ENCODE data around the gene MIOX.
"Not testable (repeated sequence)": the region's sequence is repeated elsewhere in the genome, so short reads cannot be mapped to it uniquely, and the experiment has no call there.

The MIOX gene

DNA sequence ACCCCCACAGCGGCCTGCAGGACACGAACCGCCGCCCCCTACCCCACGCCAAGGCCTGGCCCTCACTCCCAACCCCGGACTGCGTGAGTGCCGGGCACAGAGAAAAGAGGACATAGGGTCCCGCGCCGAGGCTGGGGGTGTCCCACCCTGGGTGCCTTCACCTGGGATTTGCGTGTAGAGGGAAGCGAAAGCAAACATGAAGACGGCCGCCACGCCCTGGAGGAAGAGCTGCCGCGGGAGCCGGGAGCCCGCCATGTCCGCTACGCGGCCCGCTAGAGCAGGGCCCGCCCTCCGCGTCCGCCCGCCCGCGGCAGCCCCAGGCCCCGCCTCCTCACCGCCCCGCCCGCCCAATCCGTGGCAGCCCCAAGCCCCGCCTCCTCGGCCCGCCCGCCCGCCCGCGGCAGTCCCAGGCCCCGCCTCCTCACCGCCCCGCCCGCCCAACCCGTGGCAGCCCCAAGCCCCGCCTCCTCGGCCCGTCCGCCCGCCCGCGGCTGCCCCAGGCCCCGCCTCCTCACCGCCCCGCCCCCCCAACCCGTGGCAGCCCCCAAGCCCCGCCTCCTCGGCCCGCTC, 20.8 kb downstream of the MIOX start, which contains the start of gene LMF2:
Gene LMF2 (minus strand): TSS at position 282 of the 570 bp plus-strand sequence. CDS start 27 bp downstream, at position 255.
- FAIRE-seq (no peak), DNase-seq (ENCODE audit: extremely low spot score, insufficient read length, low read depth) (peak; percentile 92)

DNA sequence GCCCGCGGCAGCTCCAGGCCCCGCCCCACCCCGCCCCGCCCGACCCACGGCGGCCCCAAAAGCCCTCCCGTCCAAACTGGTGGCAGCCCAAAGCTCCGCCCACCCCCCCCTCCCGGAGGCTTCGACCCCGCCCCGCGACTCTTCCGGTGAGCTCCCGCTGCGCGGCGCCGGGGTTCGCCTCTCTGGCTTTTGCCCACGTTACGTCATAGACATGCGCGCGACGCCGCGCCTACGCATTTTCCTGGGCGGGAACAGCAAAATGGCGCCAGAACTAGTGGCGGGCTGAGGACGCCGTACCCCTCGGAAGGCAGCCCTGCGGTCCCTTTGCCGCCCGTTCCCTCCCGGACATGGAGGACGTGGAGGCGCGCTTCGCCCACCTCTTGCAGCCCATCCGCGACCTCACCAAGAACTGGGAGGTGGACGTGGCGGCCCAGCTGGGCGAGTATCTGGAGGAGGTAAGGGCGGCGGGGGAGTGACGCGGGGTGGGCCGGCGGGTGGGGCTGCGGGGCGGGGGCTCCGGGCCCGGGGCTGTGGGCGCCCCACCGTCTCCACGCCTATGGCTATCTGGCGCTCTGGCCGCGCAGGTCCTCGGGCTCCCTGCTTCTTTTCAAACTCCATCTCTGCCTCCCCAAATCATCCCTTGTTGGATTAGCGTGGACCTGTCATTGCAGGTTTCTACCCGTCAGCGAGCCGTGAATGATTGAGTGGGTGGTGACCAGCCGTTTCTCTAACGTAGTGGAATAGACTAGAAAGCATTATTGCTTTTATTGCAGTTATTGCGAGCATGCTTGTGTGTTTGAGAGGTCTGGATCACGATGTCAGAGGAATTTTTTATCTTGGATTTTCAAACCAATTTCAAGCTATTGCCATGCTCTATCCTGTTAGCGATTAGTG, 21.6 kb downstream of the MIOX start, which contains the start of gene NCAPH2:
Gene NCAPH2 (plus strand): TSS at position 234 of the 894 bp plus-strand sequence. CDS start 114 bp downstream, at position 348.
- DNase-seq (ENCODE audit: extremely low spot score, insufficient read length, low read depth) = peak; percentile 98
- FAIRE-seq = peak; percentile 91

DNA sequence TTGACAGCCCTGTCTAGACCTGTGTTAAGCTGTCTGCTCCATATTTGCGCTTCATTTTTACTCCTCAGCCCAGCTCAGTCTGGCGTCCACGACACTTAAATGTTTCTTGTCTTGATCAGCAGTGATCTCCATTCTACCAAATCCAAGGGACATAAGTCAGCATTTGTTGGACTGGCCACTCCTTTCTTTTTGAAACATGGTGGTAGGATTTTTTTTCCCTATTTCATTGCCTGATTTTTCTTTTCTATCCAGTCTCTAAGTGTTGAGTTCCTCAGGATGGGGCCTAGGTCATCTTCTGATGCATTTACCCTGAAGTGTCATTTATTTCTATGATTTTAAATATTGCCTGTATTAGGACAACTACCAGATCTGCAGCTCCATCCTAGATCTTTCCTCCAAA, 22.2 kb downstream of the MIOX start:
- DNase-seq (ENCODE audit: extremely low spot score, insufficient read length, low read depth) = no peak

DNA sequence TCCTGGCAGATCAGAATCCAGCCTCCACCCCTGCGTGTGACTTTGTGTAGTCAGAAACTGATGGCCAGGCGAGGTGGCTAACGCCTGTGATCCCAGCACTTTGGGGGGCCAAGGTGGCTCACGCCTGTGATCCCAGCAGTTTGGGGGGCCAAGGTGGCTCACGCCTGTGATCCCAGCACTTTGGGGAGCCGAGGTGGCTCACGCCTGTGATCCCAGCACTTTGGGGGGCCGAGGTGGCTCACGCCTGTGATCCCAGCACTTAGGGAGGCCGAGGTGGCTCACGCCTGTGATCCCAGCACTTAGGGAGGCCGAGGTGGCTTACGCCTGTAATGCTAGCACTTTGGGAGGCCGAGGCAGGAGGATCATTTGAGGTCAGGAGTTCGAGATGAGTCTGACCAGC, 26.5 kb downstream of the MIOX start:
- DNase-seq (ENCODE audit: extremely low spot score, insufficient read length, low read depth) (no peak), FAIRE-seq (no peak)

More for the DNA sequence above, 22.2 kb downstream of the MIOX start:
- no peak for FAIRE-seq

DNA sequence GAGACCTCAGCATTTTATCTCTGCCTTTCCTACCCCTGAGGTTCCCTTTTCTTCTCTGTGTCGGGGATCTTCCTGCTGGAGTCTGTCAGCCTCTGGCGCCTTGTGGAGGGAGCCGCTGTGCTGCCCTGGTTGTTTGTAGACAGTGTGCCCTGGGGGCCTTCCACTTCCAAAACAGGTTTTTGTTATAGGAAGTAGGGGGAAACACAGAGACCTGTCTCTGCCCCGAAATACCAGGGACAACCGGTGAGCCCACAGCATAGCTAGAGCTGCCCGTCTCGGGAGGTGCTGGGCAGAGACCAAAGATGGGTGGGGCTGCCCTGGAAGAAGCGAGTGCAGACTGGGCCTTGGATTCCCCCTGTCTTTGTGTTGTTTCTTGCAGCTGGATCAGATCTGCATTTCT, 29.4 kb downstream of the MIOX start:
- DNase-seq (ENCODE audit: extremely low spot score, insufficient read length, low read depth) = no peak

DNA sequence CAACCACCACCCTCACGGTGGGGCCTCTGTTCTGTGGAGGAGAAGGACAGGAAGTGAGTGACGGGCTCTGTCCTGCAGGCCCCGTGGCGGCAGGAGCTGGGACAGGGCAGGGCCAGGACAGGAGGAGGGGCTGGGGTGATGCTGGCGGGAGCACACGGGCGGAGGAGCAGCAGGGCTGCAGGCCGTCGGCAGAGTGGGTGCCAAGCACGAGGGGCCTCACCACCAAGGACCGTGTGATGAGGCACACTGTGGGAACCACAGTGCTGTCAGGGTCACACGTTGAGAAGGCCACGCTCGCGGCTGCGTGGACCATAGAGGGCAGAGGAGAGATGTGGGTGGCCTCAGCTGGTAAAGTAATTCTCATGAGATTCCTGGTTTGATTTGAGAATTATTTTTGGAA, 30.2 kb downstream of the MIOX start:
- no peak for DNase-seq (ENCODE audit: extremely low spot score, insufficient read length, low read depth)
- no peak for FAIRE-seq

More for the DNA sequence above, 29.4 kb downstream of the MIOX start:
- no peak for FAIRE-seq

DNA sequence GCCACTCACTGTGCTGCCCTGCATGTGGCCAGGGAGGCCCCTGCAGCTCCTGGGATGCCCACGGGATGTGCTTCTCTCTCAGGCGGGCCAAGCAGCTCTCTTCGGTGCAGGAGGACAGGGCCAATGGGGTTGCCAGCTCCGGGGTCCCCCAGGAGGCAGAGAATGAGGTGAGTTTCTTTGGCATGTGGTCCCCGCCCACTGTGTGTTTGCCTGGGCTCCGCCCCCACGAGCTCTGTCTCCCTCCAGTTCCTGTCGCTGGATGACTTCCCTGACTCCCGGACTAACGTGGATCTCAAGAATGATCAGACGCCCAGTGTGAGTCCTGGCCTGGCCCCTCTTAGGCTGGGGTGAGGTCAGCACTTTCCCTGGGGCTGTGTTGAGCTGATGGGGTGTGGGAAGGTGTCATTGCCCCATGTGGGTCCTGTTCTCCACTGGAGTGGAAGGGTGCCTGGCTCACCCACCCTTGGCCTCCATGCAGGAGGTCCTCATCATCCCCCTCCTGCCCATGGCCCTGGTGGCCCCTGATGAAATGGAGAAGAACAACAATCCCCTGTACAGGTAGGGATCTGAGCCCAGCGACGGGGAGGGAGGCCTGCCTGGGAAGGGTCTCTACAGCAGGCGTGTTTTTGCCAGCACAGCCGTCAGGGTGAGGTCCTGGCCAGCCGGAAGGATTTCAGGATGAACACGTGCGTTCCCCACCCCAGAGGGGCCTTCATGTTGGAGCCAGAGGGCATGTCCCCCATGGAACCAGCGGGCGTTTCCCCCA, 31.0 kb downstream of the MIOX start:
- FAIRE-seq (no peak), DNase-seq (ENCODE audit: extremely low spot score, insufficient read length, low read depth) (no peak)

DNA sequence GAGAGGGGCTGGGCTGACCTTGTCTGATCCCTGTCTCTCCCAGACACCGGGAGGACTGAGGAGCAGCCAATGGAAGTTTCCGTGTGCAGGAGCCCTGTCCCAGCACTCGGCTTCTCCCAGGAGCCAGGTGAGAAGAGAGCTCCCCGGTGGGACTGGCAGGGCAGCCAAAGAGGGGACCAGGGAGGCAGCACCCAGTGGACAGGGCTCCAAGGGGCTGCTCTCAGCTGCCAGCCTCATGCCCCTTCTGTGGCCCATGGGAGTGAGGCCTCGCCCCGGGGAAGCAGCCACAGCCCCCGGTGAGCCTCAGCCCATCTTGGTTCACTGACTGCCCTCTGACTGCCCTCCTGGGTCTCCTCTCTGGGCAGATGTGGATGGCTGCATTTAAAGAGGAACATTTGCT, 31.9 kb downstream of the MIOX start:
- FAIRE-seq (no peak), DNase-seq (ENCODE audit: extremely low spot score, insufficient read length, low read depth) (no peak)

DNA sequence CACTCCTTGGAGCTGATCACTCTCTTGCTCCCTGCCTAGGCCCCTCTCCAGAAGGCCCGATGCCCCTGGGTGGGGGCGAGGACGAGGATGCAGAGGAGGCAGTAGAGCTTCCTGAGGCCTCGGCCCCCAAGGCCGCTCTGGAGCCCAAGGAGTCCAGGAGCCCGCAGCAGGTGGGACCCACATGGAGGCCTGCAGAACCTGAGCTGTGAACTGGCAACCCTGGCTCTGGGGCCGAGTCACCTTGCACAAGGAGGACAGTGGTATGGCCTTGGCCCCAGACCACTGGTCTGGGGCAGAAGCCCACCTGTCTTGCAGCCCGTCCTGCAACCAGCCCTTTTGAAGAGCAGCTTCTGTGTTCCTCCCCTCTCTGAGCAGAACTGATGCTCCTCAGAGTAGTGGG, 32.5 kb downstream of the MIOX start:
- DNase-seq (ENCODE audit: extremely low spot score, insufficient read length, low read depth) (no peak), FAIRE-seq (no peak)

DNA sequence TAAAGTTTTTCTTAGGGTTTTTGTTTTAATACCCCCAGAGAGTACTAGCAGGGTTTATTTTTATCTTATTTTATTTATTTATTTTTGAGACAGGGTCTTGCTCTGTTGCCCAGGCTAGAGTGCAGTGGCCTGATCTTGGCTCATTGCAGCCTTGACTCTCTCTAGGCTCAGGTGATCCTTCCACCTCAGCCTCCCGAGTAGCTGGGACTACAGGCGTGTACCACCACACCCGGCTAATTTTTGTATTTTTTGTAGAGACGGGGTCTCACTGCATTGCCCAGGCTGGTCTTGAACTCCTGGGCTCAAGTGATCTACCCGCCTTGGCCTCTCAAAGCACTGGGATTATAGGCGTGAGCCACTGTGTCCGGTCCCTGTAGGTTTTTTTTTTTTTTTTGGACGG, 33.5 kb downstream of the MIOX start:
- not testable (repeated sequence) for FAIRE-seq; DNase-seq (ENCODE audit: extremely low spot score, insufficient read length, low read depth)

DNA sequence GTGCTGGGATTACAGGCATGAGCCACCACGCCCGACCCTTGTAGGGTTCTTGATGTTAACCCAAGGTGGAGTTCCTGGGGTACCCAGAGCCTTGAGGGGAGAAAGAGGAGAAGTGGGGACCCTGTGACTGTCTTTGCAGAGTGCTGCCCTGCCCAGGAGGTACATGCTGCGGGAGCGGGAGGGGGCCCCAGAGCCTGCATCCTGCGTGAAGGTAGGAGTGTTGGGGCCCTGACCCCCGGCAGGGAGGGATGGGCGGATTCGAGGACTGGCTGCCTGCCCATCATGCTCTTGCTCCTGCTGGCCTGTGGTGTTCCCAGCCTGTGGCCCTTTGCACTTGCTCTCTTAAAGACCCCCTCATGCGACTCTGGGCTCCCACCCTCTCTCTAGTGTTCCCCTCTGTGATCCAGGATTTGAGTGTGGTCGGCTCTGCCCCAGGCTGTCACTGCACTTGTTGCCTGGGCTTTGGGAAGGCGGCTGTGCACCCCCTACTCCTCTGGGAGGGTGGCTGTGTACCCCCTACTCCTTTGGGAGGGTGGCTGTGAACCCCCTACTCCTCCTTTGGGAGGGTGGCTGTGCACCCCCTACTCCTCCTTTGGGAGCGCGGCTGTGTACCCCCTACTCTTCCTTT, 34.3 kb downstream of the MIOX start:
- DNase-seq (ENCODE audit: extremely low spot score, insufficient read length, low read depth) (no peak), FAIRE-seq (no peak)

DNA sequence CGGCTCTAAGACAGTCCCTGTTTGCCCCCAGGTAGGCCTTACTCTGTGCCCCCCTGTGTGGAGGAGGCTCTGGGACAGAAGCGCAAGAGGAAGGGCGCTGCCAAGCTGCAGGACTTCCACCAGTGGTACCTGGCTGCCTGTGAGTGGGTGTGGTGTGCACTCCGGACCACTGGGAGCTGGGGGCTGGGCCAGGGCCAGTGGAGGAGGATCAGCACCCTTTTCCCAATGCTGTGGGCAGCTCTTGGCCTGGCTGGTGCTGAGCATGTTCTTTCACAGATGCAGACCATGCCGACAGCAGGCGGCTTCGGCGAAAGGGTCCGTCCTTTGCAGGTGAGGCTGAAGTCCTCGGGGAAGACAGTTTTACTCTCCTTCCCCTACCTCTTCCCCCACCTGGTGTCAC, 35.1 kb downstream of the MIOX start:
- FAIRE-seq (no peak), DNase-seq (ENCODE audit: extremely low spot score, insufficient read length, low read depth) (no peak)

DNA sequence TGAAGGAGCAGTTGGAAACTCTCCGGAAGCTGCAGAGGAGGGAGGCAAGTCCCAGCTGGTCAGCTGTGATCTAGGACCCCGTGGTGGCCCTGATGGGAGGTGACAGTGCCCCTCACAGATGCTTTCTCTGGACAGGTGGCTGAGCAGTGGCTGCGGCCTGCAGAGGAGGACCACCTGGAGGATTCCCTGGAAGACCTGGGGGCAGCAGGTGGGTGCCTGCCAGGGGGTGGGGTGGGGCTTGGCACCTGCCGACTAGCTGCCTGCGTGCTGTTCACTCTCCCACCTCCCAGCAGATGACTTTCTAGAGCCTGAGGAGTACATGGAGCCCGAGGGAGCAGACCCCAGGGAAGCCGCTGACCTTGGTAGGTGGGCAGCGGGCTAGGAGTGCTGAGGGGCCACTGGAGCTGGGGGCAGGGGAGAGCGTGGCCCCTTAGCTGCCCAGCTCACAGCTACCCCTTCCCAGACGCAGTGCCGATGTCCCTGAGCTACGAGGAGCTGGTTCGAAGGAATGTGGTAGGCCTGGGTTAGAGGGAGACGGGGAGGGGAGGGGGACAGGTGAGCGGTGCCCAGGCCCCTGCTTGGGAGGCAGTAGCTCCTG, 35.6 kb downstream of the MIOX start:
- DNase-seq (ENCODE audit: extremely low spot score, insufficient read length, low read depth) (no peak), FAIRE-seq (no peak)

DNA sequence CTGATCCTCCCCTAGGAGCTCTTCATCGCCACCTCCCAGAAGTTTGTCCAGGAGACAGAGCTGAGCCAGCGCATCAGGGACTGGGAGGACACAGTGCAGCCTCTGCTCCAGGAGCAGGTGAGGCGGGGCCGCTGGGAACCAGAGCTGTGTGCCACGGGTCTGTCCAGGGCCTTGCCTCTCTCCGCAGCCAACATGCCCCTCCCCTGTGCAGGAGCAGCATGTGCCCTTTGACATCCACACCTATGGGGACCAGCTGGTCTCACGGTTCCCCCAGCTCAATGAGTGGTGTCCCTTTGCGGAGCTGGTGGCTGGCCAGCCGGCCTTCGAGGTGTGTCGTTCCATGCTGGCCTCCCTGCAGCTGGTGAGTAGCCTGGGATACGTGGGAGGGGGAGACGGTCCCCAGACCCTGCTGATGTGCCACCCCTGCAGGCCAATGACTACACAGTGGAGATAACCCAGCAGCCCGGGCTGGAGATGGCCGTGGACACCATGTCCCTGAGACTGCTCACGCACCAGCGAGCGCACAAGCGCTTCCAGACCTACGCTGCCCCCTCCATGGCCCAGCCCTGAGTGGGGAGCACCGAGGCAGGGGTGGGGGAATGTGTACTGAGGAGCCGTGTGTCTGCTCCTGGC, 36.3 kb downstream of the MIOX start:
- FAIRE-seq (no peak), DNase-seq (ENCODE audit: extremely low spot score, insufficient read length, low read depth) (no peak)

DNA sequence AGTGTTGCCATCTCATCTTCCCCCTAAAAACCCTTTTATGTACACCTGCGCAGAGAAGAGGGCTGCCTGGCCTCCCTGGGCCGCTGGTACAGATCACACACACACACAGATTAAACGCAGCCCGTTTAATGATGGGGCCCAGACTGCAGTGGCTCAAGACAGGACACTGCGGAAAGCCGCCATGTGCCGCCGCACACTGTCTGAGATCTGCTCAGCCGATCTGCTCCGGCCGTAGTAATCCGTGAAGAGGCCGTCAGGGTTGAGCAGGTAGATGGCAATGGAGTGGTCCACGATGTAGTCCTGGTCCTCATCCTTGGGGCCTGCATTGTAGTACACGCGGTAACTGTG, 36.8 kb downstream of the MIOX start:
- FAIRE-seq (no peak), DNase-seq (ENCODE audit: extremely low spot score, insufficient read length, low read depth) (no peak)

DNA sequence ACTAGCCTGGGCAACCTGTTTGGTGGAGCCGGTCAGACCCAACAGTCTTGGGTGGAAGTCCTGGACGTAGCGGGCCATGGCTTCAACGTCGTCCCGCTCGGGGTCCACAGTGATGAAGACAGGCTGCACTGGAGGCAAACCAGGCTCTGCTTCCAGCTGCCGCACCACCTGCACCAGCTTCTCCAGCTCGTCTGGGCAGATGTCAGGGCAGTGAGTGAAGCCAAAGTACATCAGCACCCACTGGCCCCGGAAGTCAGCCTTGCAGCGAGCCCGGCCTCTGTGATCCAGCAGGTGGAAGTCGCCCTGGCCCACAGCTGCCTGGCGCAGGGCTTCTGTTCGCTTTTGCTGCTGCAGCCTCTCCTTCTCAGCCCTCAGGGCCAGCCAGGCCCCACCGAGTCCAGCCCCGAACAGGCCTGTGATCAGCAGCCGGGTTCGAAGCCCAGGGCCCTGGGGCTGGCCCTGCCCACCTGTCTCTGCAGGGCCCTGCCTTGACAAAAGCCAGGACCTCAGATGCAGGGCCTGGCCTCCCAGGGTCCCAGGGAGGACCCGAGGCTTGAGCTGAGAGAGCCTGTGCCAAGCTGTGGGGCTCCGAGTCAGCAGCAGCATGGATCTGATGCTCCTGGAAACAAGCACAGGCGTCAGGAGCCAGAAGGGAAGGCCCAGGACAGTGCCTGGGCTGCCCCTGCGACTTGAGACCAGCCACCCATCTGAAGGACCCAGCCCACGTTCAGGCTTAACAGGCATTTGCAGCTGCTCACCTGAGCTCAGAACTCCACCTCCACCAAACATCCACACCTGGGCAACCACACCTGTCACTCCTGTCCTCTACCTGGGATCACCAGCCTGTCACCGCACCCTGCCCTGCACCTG, 37.4 kb downstream of the MIOX start:
- DNase-seq (ENCODE audit: extremely low spot score, insufficient read length, low read depth) (no peak), FAIRE-seq (no peak)

DNA sequence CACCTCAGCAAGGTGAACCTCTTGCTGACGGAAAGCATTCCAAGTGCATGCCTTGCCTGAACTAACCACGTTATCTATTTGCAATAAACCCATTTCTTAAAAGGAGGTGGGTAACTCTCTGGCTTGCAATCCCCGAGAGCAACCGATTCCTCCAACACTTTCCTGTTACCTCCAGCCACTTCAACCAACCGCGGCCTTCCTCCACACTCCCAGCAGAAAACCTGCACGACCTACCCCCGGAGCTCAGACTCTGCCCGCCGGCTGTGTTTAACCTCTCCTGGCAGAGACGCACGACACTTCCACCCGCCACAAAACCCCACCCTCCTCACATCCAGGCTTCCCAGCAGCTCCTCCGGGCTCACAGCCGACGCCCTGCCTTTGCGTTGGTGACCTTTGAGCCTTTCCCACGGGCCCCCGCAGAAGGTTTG, 38.0 kb downstream of the MIOX start:
- FAIRE-seq (no peak), DNase-seq (ENCODE audit: extremely low spot score, insufficient read length, low read depth) (no peak)

DNA sequence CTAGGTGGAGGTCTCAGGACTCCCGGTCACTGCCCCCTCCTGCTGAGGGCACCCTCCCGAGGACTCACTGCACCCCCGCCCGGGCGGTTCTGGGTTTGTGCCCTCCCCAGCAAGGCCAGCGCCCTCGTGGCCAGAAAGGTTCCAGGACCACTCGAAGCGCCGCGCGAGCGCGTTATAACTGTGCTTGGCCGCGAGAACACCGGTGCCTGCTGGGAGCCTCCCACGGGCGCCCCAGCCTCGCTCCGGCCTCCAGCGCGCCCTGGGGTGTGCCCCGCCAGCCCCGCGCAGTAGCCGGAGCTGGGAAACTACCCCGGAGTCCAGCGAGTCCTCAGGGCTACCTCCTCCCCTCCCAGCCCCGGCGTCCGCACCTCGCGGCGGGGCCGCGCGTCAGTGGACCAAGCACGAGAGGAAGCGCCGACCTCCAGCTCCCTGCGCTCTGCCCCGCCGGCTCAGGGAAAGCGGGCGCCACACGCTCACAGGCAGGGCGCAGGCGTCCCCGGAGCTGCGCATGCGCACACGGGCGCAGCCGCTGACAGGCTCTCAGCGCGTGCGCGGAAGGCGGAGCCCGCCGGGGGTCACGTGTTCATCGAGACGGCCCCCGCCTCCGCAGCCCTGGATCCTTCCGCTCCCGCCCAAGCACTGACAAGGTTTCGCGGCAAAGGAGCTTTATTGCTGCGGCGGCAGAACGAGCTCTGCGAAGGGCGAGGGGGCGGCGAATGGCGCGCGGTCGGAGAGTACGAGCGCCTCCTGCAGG, 38.6 kb downstream of the MIOX start, which contains the start of gene SCO2:
Gene SCO2 (minus strand): TSS at position 495 of the 754 bp plus-strand sequence. CDS start 1,187 bp downstream, outside the sequence.
- FAIRE-seq = peak; percentile 97
- DNase-seq (ENCODE audit: extremely low spot score, insufficient read length, low read depth) = peak; percentile 94
